Measurements from ENCODE around the gene MSH6. TPM values are rescaled to one million over a fixed set of nuclear protein-coding genes. Genes with fewer than 3 reads are reported as not detected.

The MSH6 gene
- total and polyA plus RNA-seq, 2 of the 13 experiments (the other 11 are each of a cell fraction or from before 2014, with no cell fraction given) = 20.8 to 113 TPM

- peak; percentile 64; the same call in 1 of the 2 replicates for TF ChIP-seq ZNF619 (CRISPR knock-in tag; IDR thresholded peaks at IDR 0.05)
- TF ChIP-seq CREM (IDR thresholded peaks at IDR 0.05) = no peak
- TF ChIP-seq CREM (CRISPR knock-in tag; IDR thresholded peaks at IDR 0.05) = no peak
- peak; percentile 48; the same call in 1 of the 2 replicates for TF ChIP-seq THAP9 (CRISPR knock-in tag; IDR thresholded peaks at IDR 0.05; ENCODE audit: borderline replicate concordance)
- no peak for TF ChIP-seq ADNP (CRISPR knock-in tag; IDR thresholded peaks at IDR 0.05)
- peak; percentile 82 for TF ChIP-seq ISL2 (CRISPR knock-in tag; IDR thresholded peaks at IDR 0.05)
- TF ChIP-seq ZSCAN12 (CRISPR knock-in tag; IDR thresholded peaks at IDR 0.05) = 0 out of 2 replicates have a peak, but pooled peaks have one; percentile 33
- TF ChIP-seq SAFB2 (CRISPR knock-in tag; IDR thresholded peaks at IDR 0.05; ENCODE audit: borderline replicate concordance, low read depth) = peak; percentile 68; the same call in 1 of the 2 replicates
- no peak for TF ChIP-seq ATF1 (CRISPR knock-in tag; IDR thresholded peaks at IDR 0.05)
- 0 out of 2 replicates have a peak, but pooled peaks have one; percentile 26 for TF ChIP-seq HOXD1 (CRISPR knock-in tag; IDR thresholded peaks at IDR 0.05)
- TF ChIP-seq ZNF768 (CRISPR knock-in tag; IDR thresholded peaks at IDR 0.05) = peak; percentile 47; the same call in 1 of the 2 replicates
- peak; percentile 55 for TF ChIP-seq ZNF770 (CRISPR knock-in tag; IDR thresholded peaks at IDR 0.05)
- peak; percentile 64 for TF ChIP-seq RBM39 (IDR thresholded peaks at IDR 0.05; ENCODE audit: low read depth, low read length, poor library complexity, severe bottlenecking)
- TF ChIP-seq ZEB1 (IDR thresholded peaks at IDR 0.05; ENCODE audit: insufficient replicate concordance, low read depth) = no peak
- TF ChIP-seq TAF1 (CRISPR knock-in tag; IDR thresholded peaks at IDR 0.05) = no peak
- no peak for TF ChIP-seq PHF5A (CRISPR knock-in tag; IDR thresholded peaks at IDR 0.05; ENCODE audit: low read depth, unreplicated experiment)
- TF ChIP-seq CREB1 (IDR thresholded peaks at IDR 0.05) = no peak
- TF ChIP-seq CREB1 (CRISPR knock-in tag; IDR thresholded peaks at IDR 0.05) = no peak
- no peak for TF ChIP-seq TARDBP (CRISPR knock-in tag; IDR thresholded peaks at IDR 0.05)
- TF ChIP-seq MBNL3 (CRISPR knock-in tag; conservative IDR thresholded peaks at IDR 0.05) = no peak
- peak; percentile 68; the same call in 1 of the 2 replicates for TF ChIP-seq KDM2A (CRISPR knock-in tag; IDR thresholded peaks at IDR 0.05; ENCODE audit: borderline replicate concordance, low read depth)
- TF ChIP-seq ZNF709 (CRISPR knock-in tag; IDR thresholded peaks at IDR 0.05) = no peak
- no peak for TF ChIP-seq ZNF816 (CRISPR knock-in tag; IDR thresholded peaks at IDR 0.05; ENCODE audit: borderline replicate concordance)
- TF ChIP-seq ZNF543 (CRISPR knock-in tag; IDR thresholded peaks at IDR 0.05) = no peak
- TF ChIP-seq ERF (CRISPR knock-in tag; IDR thresholded peaks at IDR 0.05) = peak; percentile 50; the same call in 1 of the 2 replicates
- no peak for TF ChIP-seq HMG20B (CRISPR knock-in tag; conservative IDR thresholded peaks at IDR 0.05)
- TF ChIP-seq MAZ (IDR thresholded peaks at IDR 0.05; ENCODE audit: borderline replicate concordance, low read depth, low read length) = no peak
- TF ChIP-seq MAZ (CRISPR knock-in tag; IDR thresholded peaks at IDR 0.05; ENCODE audit: low read depth) = no peak
These were observed 14.9 kb upstream of the MSH6 start (continued) for GRCh38 chr2:47767880-47768609.
